Pancreas (tissue), 10 donors: Measurements from ENCODE around the gene CTDNEP1. TPM values are rescaled to one million over a fixed set of nuclear protein-coding genes. Genes with fewer than 3 reads are reported as not detected.

Source experiments
- ATAC-seq, 4 donors: fragments of 200-7000 bp; cut with Tn5 transposase; one replicate each; pipeline versions ENCODE4 v1.8.0 to v1.9.1; 2020; ENCODE audit warnings: mild to moderate bottlenecking in 4 of 4, moderate library complexity in 4 of 4
- DNase-seq, 6 donors: peaks; one replicate each; pipeline ENCODE4 v3.0.0-alpha.2; 2020
- FAIRE-seq: peaks from 2 replicates; lab custom pipeline; 2012; peaks lifted over from hg19 to GRCh38; lab: Jason Lieb, UNC
- H3K27ac ChIP-seq, 4 donors: fragments of 200-600 bp; sonication (generic); 1 replicate in 3 of 4; 2 replicates in 1 of 4; pipeline versions ENCODE4 v1.5.0 to v1.8.0; 2020
- H3K27me3 ChIP-seq, 4 donors: fragments of 200-600 bp; one replicate each; pipeline ENCODE4 v1.8.0; 2021
- H3K36me3 ChIP-seq, 3 donors: fragments of 200-600 bp; sonication (generic) in 1 of 3; one replicate each; pipeline versions ENCODE4 v1.5.0 to v1.8.0; 2020 to 2021
- H3K4me1 ChIP-seq, 3 donors: fragments of 200-600 bp; one replicate each; pipeline ENCODE4 v1.8.0; 2021
- H3K4me3 ChIP-seq, 4 donors: fragments of 200-600 bp; sonication (generic) in 2 of 4; one replicate each; pipeline versions ENCODE4 v1.5.0 to v1.8.0; 2020 to 2021
- H3K9me3 ChIP-seq, 4 donors: fragments of 200-600 bp; one replicate each; pipeline ENCODE4 v1.8.0; 2021
- CTCF ChIP-seq, 4 donors: fragments of 200-600 bp; sonication (generic) in 3 of 4; IDR thresholded peaks; one replicate each; pipeline versions ENCODE4 v1.5.0 to v1.8.0; 2021; ENCODE audit warnings: antibody characterized with exemption in 4 of 4
- WGBS, 2 donors: extraction: QIAGEN DNeasy Blood & Tissue Kit; methylation state at CpG; one replicate each; pipeline ENCODE4 v1.1.7; 2013; 5-methylcytosine and 5-hydroxymethylcytosine counted together
- intact Hi-C, 3 donors: fragments of 100-400 bp; cut with DNase I; formaldehyde crosslinking; loops; one replicate each; pipeline versions ENCODE4 v1.11.1 to v1.14.2; 2022
- polyA plus RNA-seq, 2 donors: library from polyadenylated mRNA; stranded (reverse); fragments of 200-250 nt; gene quantifications; one replicate each; pipeline ENCODE4 v1.2.3, GENCODE V29; 2013
- total RNA-seq, 6 donors: library from RNA; stranded (reverse); fragmentation: NEBNext Ultra II Directional in 4 of 6; extraction: Animal tissue kit (Norgen Biotek cat#: 25700) in 4 of 6; gene quantifications; one replicate each; pipeline versions ENCODE4 v1.2.1 to v1.2.4, GENCODE V29; 2021 to 2023
- donor health status: healthy with polysubstance abuse.
- donor health status: DM: no; HTN: no; CAD: no; lungs with moderate emphysema.
- donor health status: DM: no; HTN: no; CAD: no.
- donor health status: control.
- donor health status: control.
- donor health status: Bipolar disorder and iron deficiency.
- donor health status: DM: yes; HTN: yes; CAD: no.
- donor health status: DM: no; HTN: no; CAD: no.
- donor health status: DM: no; HTN: no; CAD: no.
- donor health status: DM: yes; HTN: yes; CAD: no.

Gene CTDNEP1
- total and polyA plus RNA-seq, 8 donors = 42.0 to 75.2 (median 53.8) TPM

- Histone ChIP-seq H3K4me1 (peaks cover 3 to 34% (median 3%) of the 10 kb centered on the region in 3 donors), H3K4me3 (peak within 1 kb of the TSS; percentile 59 to 92 (median 79)), H3K36me3 (peaks cover 0 to 8% (median 4%) of the 10 kb centered on the region in 3 donors), H3K27ac (peak within 1 kb of the TSS; percentile 63 to 87 (median 80)), H3K27me3 (no peaks in the 10 kb centered on the region), H3K9me3 (no peaks in the 10 kb centered on the region)
- FAIRE-seq (no peak), ATAC-seq (peak; percentile 61 to 74 (median 67)), DNase-seq (peak; percentile 95 to 98 (median 96))
- no peak for TF ChIP-seq CTCF (IDR thresholded peaks at IDR 0.05)
- WGBS, 2 donors = 0% methylated on average over 72 of the region's 72 CpGs
- intact Hi-C loops = no loop called here
Observed at GRCh38 chr17:7234083-7234951, 17.2 kb downstream of the CTDNEP1 start, which contains the start of gene DVL2. Gene DVL2 (minus strand): TSS chr17:7234517. CDS start chr17:7234262, 255 bp downstream.

GRCh38 chr17:7233701-7234082 lies 17.8 kb downstream of the CTDNEP1 start:
- DNase-seq (no peak), ATAC-seq (peak in 2 of 4 donors; percentile 6), FAIRE-seq (no peak)
- WGBS, 2 donors = 0% methylated on average over 9 of the region's 9 CpGs
- intact Hi-C loops = no loop called here
- Histone ChIP-seq H3K27me3 (no peaks in the 10 kb centered on the region), H3K4me3 (peak overlapping the region; percentile 59 to 92 (median 79)), H3K4me1 (peaks cover 3 to 34% (median 3%) of the 10 kb centered on the region in 3 donors), H3K27ac (peak overlapping the region; percentile 63 to 87 (median 80)), H3K9me3 (no peaks in the 10 kb centered on the region), H3K36me3 (peaks cover 0 to 14% (median 9%) of the 10 kb centered on the region in 3 donors)
- no peak for TF ChIP-seq CTCF (IDR thresholded peaks at IDR 0.05)

- no peaks in the 10 kb centered on the region for H3K9me3 ChIP-seq
Observed at GRCh38 chr17:7232114-7232513, 19.4 kb downstream of the CTDNEP1 start.

GRCh38 chr17:7229504-7229903 lies 22.0 kb downstream of the CTDNEP1 start:
- peaks cover 0 to 37% (median 9%) of the 10 kb centered on the region in 3 donors for H3K36me3 ChIP-seq
- DNase-seq = no peak
- H3K4me1 ChIP-seq = peaks cover 0 to 16% (median 0%) of the 10 kb centered on the region in 3 donors
- FAIRE-seq = no peak
- no peak for TF ChIP-seq CTCF (IDR thresholded peaks at IDR 0.05)
- intact Hi-C loops = no loop called here
- no peaks in the 10 kb centered on the region for H3K9me3 ChIP-seq
- 95 to 96% methylated on average over 13 to 19 of the region's 19 CpGs for WGBS, 2 donors
- ATAC-seq = no peak
- no peaks in the 10 kb centered on the region for H3K27me3 ChIP-seq
- no peak overlapping the region for H3K4me3 ChIP-seq
- H3K27ac ChIP-seq = no peak overlapping the region

More at GRCh38 chr17:7232114-7232513, 19.4 kb downstream of the CTDNEP1 start:
- no peak for TF ChIP-seq CTCF (IDR thresholded peaks at IDR 0.05)
- FAIRE-seq (no peak), DNase-seq (no peak), ATAC-seq (no peak)
- Histone ChIP-seq H3K27me3 (no peaks in the 10 kb centered on the region), H3K27ac (no peak overlapping the region), H3K4me3 (no peak overlapping the region), H3K36me3 (peaks cover 0 to 20% (median 9%) of the 10 kb centered on the region in 3 donors), H3K4me1 (peaks cover 3 to 34% (median 3%) of the 10 kb centered on the region in 3 donors)
- WGBS, 2 donors = 84 to 88% methylated on average over 5 of the region's 5 CpGs
- intact Hi-C loops = no loop called here
